Measurements from ENCODE around the gene FBXO39. TPM values are rescaled to one million over a fixed set of nuclear protein-coding genes. Genes with fewer than 3 reads are reported as not detected.
"Not testable (repeated sequence)": the region's sequence is repeated elsewhere in the genome, so short reads cannot be mapped to it uniquely, and the experiment has no call there.

FBXO39 gene
- total RNA-seq, 2 experiments from 2014 or later = 0.48 to 0.69 TPM

- no peak overlapping the region for H3K4me3 Mint-ChIP-seq
- H3K9me3 Mint-ChIP-seq = peaks cover 15% of the 10 kb centered on the region
- H3K36me3 Mint-ChIP-seq = peaks cover 94% of the 10 kb centered on the region
- ATAC-seq (ENCODE audit: low read depth) (no peak), DNase-seq (no peak)
- peaks cover 65% of the 10 kb centered on the region for H3K4me1 Mint-ChIP-seq
- POLR2A ChIA-PET = interaction anchor here (0.7 kb wide), 1 partner anchor 17 kb away, joined by 3 read pairs; no protein-coding TSS in a partner anchor
- H3K27ac Mint-ChIP-seq = no peak overlapping the region
- H3K27me3 Mint-ChIP-seq = no peaks in the 10 kb centered on the region
Observed at GRCh38 chr17:6761779-6762178, 14.2 kb upstream of the FBXO39 start.

GRCh38 chr17:6768447-6768846 lies 7.6 kb upstream of the FBXO39 start:
- Mint-ChIP-seq H3K9me3 (peaks cover 50% of the 10 kb centered on the region), H3K27ac (no peak overlapping the region), H3K27me3 (no peaks in the 10 kb centered on the region), H3K36me3 (peaks cover 96% of the 10 kb centered on the region), H3K4me1 (peaks cover 20% of the 10 kb centered on the region), H3K4me3 (peak overlapping the region; percentile 2)
- POLR2A ChIA-PET = interaction anchor here (1.3 to 2.2 kb wide), 2 partner anchors 9 to 12 kb away, joined by 5 to 21 read pairs; partner anchors contain the start of gene XAF1
- no peak for DNase-seq
- ATAC-seq (ENCODE audit: low read depth) = no peak

- ATAC-seq (ENCODE audit: low read depth) = no peak
- POLR2A ChIA-PET = interaction anchor here (0.6 to 1.2 kb wide), 5 partner anchors 8 to 114 kb away, joined by 3 to 5 read pairs (median 3); no protein-coding TSS in a partner anchor
Observed at GRCh38 chr17:6772016-6772415, 4.0 kb upstream of the FBXO39 start.

DNA sequence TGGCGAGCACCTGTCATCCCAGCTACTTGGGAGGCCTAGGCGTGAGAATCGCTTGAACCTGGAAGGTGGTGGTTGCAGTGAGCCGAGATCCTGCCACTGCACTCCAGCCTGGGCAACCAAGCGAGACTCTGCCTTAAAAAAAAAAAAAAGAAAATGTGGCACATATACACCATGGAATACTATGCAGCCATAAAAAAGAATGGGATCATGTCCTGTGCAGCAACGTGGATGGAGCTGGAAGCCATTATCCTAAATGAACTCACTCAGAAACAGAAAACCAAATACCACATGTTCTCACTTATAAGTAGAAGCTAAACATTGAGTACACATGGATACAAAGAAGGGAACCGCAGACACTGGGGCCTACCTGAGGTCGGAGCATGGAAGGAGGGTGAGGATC lies 1.1 kb upstream of the FBXO39 start:
- POLR2A ChIA-PET = interaction anchor here (1.3 to 1.9 kb wide), 2 partner anchors 18 to 20 kb away, joined by 3 to 7 read pairs; no protein-coding TSS in a partner anchor
- H3K27ac Mint-ChIP-seq; DNase-seq; ATAC-seq (ENCODE audit: low read depth); H3K4me3 Mint-ChIP-seq; H3K27me3 Mint-ChIP-seq: not testable (repeated sequence)
- Mint-ChIP-seq H3K36me3 (peaks cover 66% of the 10 kb centered on the region), H3K4me1 (peaks cover 21% of the 10 kb centered on the region), H3K9me3 (peaks cover 34% of the 10 kb centered on the region)

More at GRCh38 chr17:6772016-6772415, 4.0 kb upstream of the FBXO39 start:
- Mint-ChIP-seq H3K9me3 (peaks cover 49% of the 10 kb centered on the region), H3K27me3 (no peaks in the 10 kb centered on the region), H3K4me1 (peaks cover 25% of the 10 kb centered on the region), H3K36me3 (peaks cover 84% of the 10 kb centered on the region), H3K4me3 (no peak overlapping the region), H3K27ac (no peak overlapping the region)
- no peak for DNase-seq

- peaks cover 19% of the 10 kb centered on the region for H3K4me1 Mint-ChIP-seq
- peaks cover 31% of the 10 kb centered on the region for H3K36me3 Mint-ChIP-seq
- ATAC-seq (ENCODE audit: low read depth) = no peak
- POLR2A ChIA-PET = interaction anchor here (1.0 kb wide), 1 partner anchor 22 kb away, joined by 5 read pairs; no protein-coding TSS in a partner anchor
- H3K4me3 Mint-ChIP-seq = no peak overlapping the region
- DNase-seq = no peak
- H3K27me3 Mint-ChIP-seq = peaks cover 37% of the 10 kb centered on the region
- peaks cover 28% of the 10 kb centered on the region for H3K9me3 Mint-ChIP-seq
- no peak overlapping the region for H3K27ac Mint-ChIP-seq
Observed at GRCh38 chr17:6779411-6779810, 3.4 kb downstream of the FBXO39 start.

GRCh38 chr17:6780001-6780400 lies 4.0 kb downstream of the FBXO39 start:
- Mint-ChIP-seq H3K36me3 (peaks cover 26% of the 10 kb centered on the region), H3K9me3 (peaks cover 26% of the 10 kb centered on the region), H3K27me3 (peaks cover 42% of the 10 kb centered on the region), H3K4me1 (peaks cover 16% of the 10 kb centered on the region), H3K4me3 (no peak overlapping the region), H3K27ac (no peak overlapping the region)
- no peak for DNase-seq
- POLR2A ChIA-PET = interaction anchor here (0.5 to 1.0 kb wide), 3 partner anchors 23 to 232 kb away, joined by 3 to 5 read pairs (median 3); partner anchors contain the start of genes RNASEK and XAF1
- ATAC-seq (ENCODE audit: low read depth) = no peak

- Mint-ChIP-seq H3K36me3 (peaks cover 22% of the 10 kb centered on the region), H3K4me3 (no peak overlapping the region), H3K27ac (no peak overlapping the region), H3K9me3 (peaks cover 29% of the 10 kb centered on the region), H3K4me1 (peaks cover 12% of the 10 kb centered on the region), H3K27me3 (peaks cover 51% of the 10 kb centered on the region)
- no peak for DNase-seq
- peak; percentile 48 for ATAC-seq (ENCODE audit: low read depth)
- POLR2A ChIA-PET = no interaction called here
Observed at GRCh38 chr17:6780886-6781285, 4.9 kb downstream of the FBXO39 start.

GRCh38 chr17:6782244-6782643 lies 6.2 kb downstream of the FBXO39 start:
- Mint-ChIP-seq H3K4me3 (no peak overlapping the region), H3K36me3 (peaks cover 20% of the 10 kb centered on the region), H3K9me3 (peaks cover 29% of the 10 kb centered on the region), H3K4me1 (peaks cover 8% of the 10 kb centered on the region), H3K27me3 (peaks cover 65% of the 10 kb centered on the region), H3K27ac (no peak overlapping the region)
- DNase-seq (no peak), ATAC-seq (ENCODE audit: low read depth) (no peak)
- POLR2A ChIA-PET = interaction anchor here (1.5 kb wide), 1 partner anchor 27 kb away, joined by 3 read pairs; the partner anchor contains the start of gene XAF1

- peaks cover 91% of the 10 kb centered on the region for H3K27me3 Mint-ChIP-seq
- peaks cover 9% of the 10 kb centered on the region for H3K36me3 Mint-ChIP-seq
- no peak overlapping the region for H3K4me3 Mint-ChIP-seq
- POLR2A ChIA-PET = no interaction called here
- no peak for DNase-seq
- ATAC-seq (ENCODE audit: low read depth) = no peak
- peaks cover 25% of the 10 kb centered on the region for H3K9me3 Mint-ChIP-seq
- no peaks in the 10 kb centered on the region for H3K4me1 Mint-ChIP-seq
- no peak overlapping the region for H3K27ac Mint-ChIP-seq
Observed at GRCh38 chr17:6786618-6787017, 10.6 kb downstream of the FBXO39 start.

- no peak overlapping the region for H3K27ac Mint-ChIP-seq
- peaks cover 5% of the 10 kb centered on the region for H3K36me3 Mint-ChIP-seq
- no peaks in the 10 kb centered on the region for H3K4me1 Mint-ChIP-seq
- peaks cover 20% of the 10 kb centered on the region for H3K9me3 Mint-ChIP-seq
- POLR2A ChIA-PET = interaction anchor here (0.7 kb wide), 1 partner anchor 1475 kb away, joined by 4 read pairs; no protein-coding TSS in a partner anchor
- DNase-seq = no peak
- H3K27me3 Mint-ChIP-seq = peaks cover 94% of the 10 kb centered on the region
- H3K4me3 Mint-ChIP-seq = no peak overlapping the region
- no peak for ATAC-seq (ENCODE audit: low read depth)
Observed at GRCh38 chr17:6787081-6787693, 11.2 kb downstream of the FBXO39 start.

- peaks cover 91% of the 10 kb centered on the region for H3K27me3 Mint-ChIP-seq
- H3K4me3 Mint-ChIP-seq = no peak overlapping the region
- no peak for ATAC-seq (ENCODE audit: low read depth)
- no peak for DNase-seq
- peaks cover 8% of the 10 kb centered on the region for H3K4me1 Mint-ChIP-seq
- H3K9me3 Mint-ChIP-seq = peaks cover 8% of the 10 kb centered on the region
- H3K27ac Mint-ChIP-seq = no peak overlapping the region
- POLR2A ChIA-PET = no interaction called here
- no peaks in the 10 kb centered on the region for H3K36me3 Mint-ChIP-seq
Observed at GRCh38 chr17:6789146-6789545, 13.1 kb downstream of the FBXO39 start.

DNA sequence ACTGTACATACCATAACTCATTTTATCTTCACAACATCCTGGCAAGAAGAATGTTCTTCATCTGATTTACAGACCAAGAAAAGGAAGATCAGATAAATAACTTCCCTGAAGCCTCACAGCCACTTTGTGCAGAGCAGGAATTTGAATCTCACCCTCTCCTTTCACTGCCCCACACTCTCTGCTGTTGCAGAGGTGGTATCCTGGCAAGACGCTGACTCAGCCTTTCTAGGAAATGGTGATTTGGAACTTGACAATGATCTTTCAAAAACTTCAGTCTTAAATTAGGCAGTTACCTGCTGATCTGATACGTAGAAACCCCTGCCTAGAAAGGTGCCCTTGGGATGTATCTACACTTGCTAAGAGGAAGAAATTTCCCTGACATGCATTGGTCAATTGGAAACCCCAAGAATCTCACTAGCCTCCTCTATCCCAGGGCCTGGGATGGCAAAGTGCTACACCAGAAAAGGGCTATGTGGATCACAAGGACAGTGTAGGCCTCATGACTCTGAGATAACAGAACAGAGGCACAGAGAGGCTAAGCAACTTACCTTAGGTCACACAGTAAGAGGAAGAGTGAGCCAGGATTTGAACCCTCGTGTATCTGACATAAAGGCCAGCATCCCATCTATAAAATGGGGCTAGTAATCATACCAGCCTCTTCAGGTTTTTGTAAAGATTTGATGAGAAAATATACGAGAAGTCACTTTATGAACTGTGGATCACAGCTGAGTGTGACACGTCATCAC lies 17.9 kb downstream of the FBXO39 start:
- no peaks in the 10 kb centered on the region for H3K36me3 Mint-ChIP-seq
- no peak overlapping the region for H3K4me3 Mint-ChIP-seq
- no peak for DNase-seq
- peaks cover 8% of the 10 kb centered on the region for H3K4me1 Mint-ChIP-seq
- ATAC-seq (ENCODE audit: low read depth) = no peak
- H3K27me3 Mint-ChIP-seq = peaks cover 65% of the 10 kb centered on the region
- no peak overlapping the region for H3K27ac Mint-ChIP-seq
- POLR2A ChIA-PET = no interaction called here
- H3K9me3 Mint-ChIP-seq = no peaks in the 10 kb centered on the region

DNA sequence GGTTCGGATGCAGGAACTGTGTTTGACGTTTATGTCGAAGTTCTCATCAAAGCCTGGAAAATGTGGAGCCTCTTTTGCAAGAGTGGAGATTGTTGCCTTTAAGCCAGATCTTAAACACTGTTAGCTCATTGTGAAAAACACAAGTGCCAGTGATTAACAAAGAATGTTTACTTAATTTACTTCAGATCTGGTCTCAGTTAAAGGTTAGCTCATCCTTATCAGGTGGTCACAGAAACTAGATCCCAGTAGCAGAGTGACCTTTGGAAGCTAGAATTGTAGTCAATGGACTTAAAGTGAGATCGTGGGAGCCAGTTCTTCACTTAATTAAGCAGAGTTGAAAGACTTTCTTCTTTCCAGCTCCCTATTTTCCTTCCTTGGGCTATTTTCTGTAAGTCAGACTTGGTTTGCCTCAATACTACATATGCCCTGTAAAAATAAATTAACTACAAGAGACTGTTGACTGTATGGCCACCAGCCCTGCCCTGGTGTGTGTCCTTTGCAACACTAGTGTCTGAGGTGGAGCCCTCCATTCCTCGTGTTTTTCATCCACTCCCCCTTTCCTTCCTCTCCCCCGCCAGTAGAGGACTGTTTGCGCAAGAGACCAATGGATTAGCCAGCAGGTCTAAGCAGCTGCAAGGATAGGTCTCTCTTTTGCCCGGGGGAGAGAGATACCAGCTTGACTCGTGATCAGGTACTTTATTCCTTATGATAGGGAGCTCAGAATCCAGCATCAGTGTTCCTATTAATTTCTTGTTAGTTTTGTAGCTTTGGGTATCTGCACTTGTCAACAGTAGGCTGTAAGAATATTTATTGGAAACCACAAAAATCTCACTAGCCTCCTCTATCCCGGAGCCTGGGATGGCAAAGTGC lies 20.2 kb downstream of the FBXO39 start:
- H3K27me3 Mint-ChIP-seq = peaks cover 55% of the 10 kb centered on the region
- peaks cover 8% of the 10 kb centered on the region for H3K4me1 Mint-ChIP-seq
- DNase-seq = no peak
- H3K27ac Mint-ChIP-seq = no peak overlapping the region
- no peaks in the 10 kb centered on the region for H3K9me3 Mint-ChIP-seq
- no peak overlapping the region for H3K4me3 Mint-ChIP-seq
- no peak for ATAC-seq (ENCODE audit: low read depth)
- POLR2A ChIA-PET = no interaction called here
- no peaks in the 10 kb centered on the region for H3K36me3 Mint-ChIP-seq

Data from activated naive CD8-positive, alpha-beta T cell treated with anti-CD3 and anti-CD28 coated beads, Interleukin-2, amount 10 ng/mL, durations not matched to agents 7 days and 5 days (primary cell).